T-cell (primary cell): Measurements from ENCODE around the gene ADAMTS12. TPM values are rescaled to one million over a fixed set of nuclear protein-coding genes. Genes with fewer than 3 reads are reported as not detected.

Experiments used
- ATAC-seq, 4 experiments: fragments of 200-7000 bp in 3 of 4; fragments of 150-1000 bp in 1 of 4; cut with Tn5 transposase; replicated peaks in 1 of 4; 1 replicate in 3 of 4; 2 replicates in 1 of 4; pipeline ENCODE4 v1.10.0; 2021; ENCODE audit warnings: moderate library complexity in 3 of 4, mild to moderate bottlenecking in 2 of 4, moderate number of reproducible peaks in 1 of 4
- CTCF ChIA-PET, 2 donors: fragments of 300-600 bp; sonication (Branson Sonifier 250); formaldehyde crosslinking; loops; one replicate each; lab custom pipeline; 2022; ENCODE audit warnings: antibody characterized with exemption in 2 of 2; lab: Charles Lee
- POLR2A ChIA-PET, 2 donors: fragments of 300-600 bp; sonication (Branson Sonifier 250); formaldehyde crosslinking; loops; one replicate each; lab custom pipeline; 2022; ENCODE audit warnings: antibody characterized with exemption in 2 of 2; lab: Charles Lee
- DNase-seq, 35 experiments: peaks; one replicate each; pipeline versions ENCODE4 v3.0.0 to v3.0.0-alpha.2; 2013 to 2023
- H3K27ac ChIP-seq: one replicate; pipeline ENCODE4 v1.5.1; 2013; ENCODE audit warnings: low read length
- H3K27me3 ChIP-seq, 2 experiments: replicated peaks in 1 of 2; 1 replicate in 1 of 2; 2 replicates in 1 of 2; pipeline versions ENCODE4 v1.6.1 to v1.7.0; 2013; ENCODE audit warnings: low read length in 1 of 2, mixed read lengths in 1 of 2; ENCODE audit not compliant: control insufficient read depth in 2 of 2, insufficient read depth in 2 of 2; ENCODE audit errors: extremely low read depth in 1 of 2
- H3K36me3 ChIP-seq, 2 donors: 1 replicate in 1 of 2; 2 replicates in 1 of 2; pipeline versions ENCODE4 v1.6.1 to v1.7.0; 2013; ENCODE audit warnings: low read length in 1 of 2; ENCODE audit not compliant: control insufficient read depth in 2 of 2, insufficient read depth in 1 of 2; ENCODE audit errors: extremely low read depth in 1 of 2
- H3K4me1 ChIP-seq, 2 experiments: 1 replicate in 1 of 2; 2 replicates in 1 of 2; pipeline versions ENCODE4 v1.6.1 to v1.7.0; 2013; ENCODE audit warnings: low read length in 2 of 2, mixed read lengths in 1 of 2; ENCODE audit not compliant: insufficient read depth in 2 of 2, control insufficient read depth in 1 of 2; ENCODE audit errors: extremely low read depth in 1 of 2
- H3K4me3 ChIP-seq, 2 donors: 1 replicate in 1 of 2; 2 replicates in 1 of 2; pipeline versions ENCODE4 v1.5.1 to v1.7.0; 2013; ENCODE audit warnings: mild to moderate bottlenecking in 2 of 2, low read length in 1 of 2, moderate library complexity in 1 of 2; ENCODE audit not compliant: control insufficient read depth in 1 of 2; ENCODE audit errors: extremely low read depth in 1 of 2
- H3K9me3 ChIP-seq: 2 replicates; pipeline ENCODE4 v1.7.0; 2013
- H3K27ac Mint-ChIP-seq, 2 donors: one replicate each; pipeline ENCODE4 v1.8.0; 2020 to 2021; ENCODE audit warnings: mild to moderate bottlenecking in 2 of 2, mixed read lengths in 2 of 2
- H3K27me3 Mint-ChIP-seq, 2 donors: one replicate each; pipeline ENCODE4 v1.8.0; 2021 to 2022; ENCODE audit warnings: mixed read lengths in 2 of 2
- H3K36me3 Mint-ChIP-seq: one replicate; pipeline ENCODE4 v1.8.0; 2021; ENCODE audit warnings: mixed read lengths
- H3K4me1 Mint-ChIP-seq, 3 donors: one replicate each; pipeline ENCODE4 v1.8.0; 2020 to 2022; ENCODE audit warnings: mixed read lengths in 3 of 3, mild to moderate bottlenecking in 1 of 3
- H3K4me3 Mint-ChIP-seq, 3 donors: one replicate each; pipeline ENCODE4 v1.8.0; 2020 to 2022; ENCODE audit warnings: mild to moderate bottlenecking in 3 of 3, mixed read lengths in 3 of 3, moderate library complexity in 3 of 3
- H3K9me3 Mint-ChIP-seq, 3 donors: one replicate each; pipeline ENCODE4 v1.8.0; 2020 to 2022; ENCODE audit warnings: mixed read lengths in 3 of 3
- WGBS: methylation state at CpG from one replicate; pipeline ENCODE4 v1.1.5; 2013; ENCODE audit warnings: missing lambda C conversion rate; ENCODE audit not compliant: insufficient coverage; 5-methylcytosine and 5-hydroxymethylcytosine counted together
- total RNA-seq, 35 experiments: library from RNA in 6 of 35; stranded (reverse) in 6 of 35; fragments of 120-200 nt in 1 of 35; gene quantifications; one replicate each; pipeline versions ENCODE4 v1.2.1 to v1.2.4 and lab custom pipeline; 2013 to 2026

The ADAMTS12 gene
- total RNA-seq, 5 donors from 2014 or later (not counting 1 experiment from before 2014, with no cell fraction given) = 0.03 TPM; not detected in 4

- ChIA-PET CTCF (no interaction called here), POLR2A (interaction anchor here in 1 of 2 donors (0.5 kb wide), 1 partner anchor 412 kb away, joined by 4 read pairs; no protein-coding TSS in a partner anchor)
- Histone ChIP-seq H3K4me1 (peaks cover 3 to 8% of the 10 kb centered on the region in 2 experiments), H3K36me3 (no peaks in the 10 kb centered on the region), H3K27ac (no peak overlapping the region), H3K9me3 (no peaks in the 10 kb centered on the region), H3K4me3 (no peak overlapping the region), H3K27me3 (no peaks in the 10 kb centered on the region)
- Mint-ChIP-seq H3K27me3 (no peaks in the 10 kb centered on the region), H3K36me3 (no peaks in the 10 kb centered on the region), H3K4me3 (peak overlapping the region in 2 of 3 donors; percentile 4 to 56), H3K4me1 (peaks cover 8 to 10% (median 9%) of the 10 kb centered on the region in 3 donors), H3K9me3 (no peaks in the 10 kb centered on the region), H3K27ac (peak overlapping the region; percentile 44 to 80)
- 0% methylated on average over 6 of the region's 9 CpGs for WGBS
- DNase-seq (peak in 15 of 35 experiments; percentile 0 to 48 (median 6)), ATAC-seq (peak; percentile 62 to 96 (median 79))
Observed at GRCh38 chr5:33850100-33850594, 41.6 kb downstream of the ADAMTS12 start.

- no peaks in the 10 kb centered on the region for H3K27me3 Mint-ChIP-seq
- H3K27me3 ChIP-seq = no peaks in the 10 kb centered on the region
- no peak overlapping the region for H3K4me3 ChIP-seq
- no peaks in the 10 kb centered on the region for H3K36me3 Mint-ChIP-seq
- ATAC-seq (no peak), DNase-seq (no peak)
- H3K27ac ChIP-seq = no peak overlapping the region
- no CpG with 5 or more reads among the region's 2 CpGs for WGBS
- no peak overlapping the region for H3K27ac Mint-ChIP-seq
- peaks cover 3 to 8% of the 10 kb centered on the region in 2 experiments for H3K4me1 ChIP-seq
- H3K9me3 Mint-ChIP-seq = peaks cover 0 to 7% (median 3%) of the 10 kb centered on the region in 3 donors
- no peak overlapping the region for H3K4me3 Mint-ChIP-seq
- no peaks in the 10 kb centered on the region for H3K36me3 ChIP-seq
- CTCF ChIA-PET = no interaction called here
- no peaks in the 10 kb centered on the region for H3K9me3 ChIP-seq
- POLR2A ChIA-PET = no interaction called here
- peaks cover 8 to 10% (median 9%) of the 10 kb centered on the region in 3 donors for H3K4me1 Mint-ChIP-seq
Observed at GRCh38 chr5:33848554-33848953, 43.2 kb downstream of the ADAMTS12 start.

- H3K36me3 Mint-ChIP-seq = no peaks in the 10 kb centered on the region
- H3K4me3 Mint-ChIP-seq = no peak overlapping the region
- no peak for DNase-seq
- POLR2A ChIA-PET = no interaction called here
- Histone ChIP-seq H3K27ac (no peak overlapping the region), H3K4me1 (peaks cover 8 to 13% of the 10 kb centered on the region in 2 experiments), H3K27me3 (no peaks in the 10 kb centered on the region), H3K4me3 (no peak overlapping the region), H3K9me3 (no peaks in the 10 kb centered on the region), H3K36me3 (no peaks in the 10 kb centered on the region)
- CTCF ChIA-PET = no interaction called here
- no CpG with 5 or more reads among the region's 2 CpGs for WGBS
- peaks cover 9 to 23% (median 12%) of the 10 kb centered on the region in 3 donors for H3K4me1 Mint-ChIP-seq
- ATAC-seq = no peak
- peaks cover 3 to 7% (median 4%) of the 10 kb centered on the region in 3 donors for H3K9me3 Mint-ChIP-seq
- no peaks in the 10 kb centered on the region for H3K27me3 Mint-ChIP-seq
- no peak overlapping the region for H3K27ac Mint-ChIP-seq
Observed at GRCh38 chr5:33846851-33847250, 44.9 kb downstream of the ADAMTS12 start.

- peaks cover 3 to 7% (median 4%) of the 10 kb centered on the region in 3 donors for H3K9me3 Mint-ChIP-seq
- ATAC-seq = no peak
- H3K27me3 Mint-ChIP-seq = no peaks in the 10 kb centered on the region
- Histone ChIP-seq H3K36me3 (no peaks in the 10 kb centered on the region), H3K27ac (no peak overlapping the region), H3K4me3 (no peak overlapping the region), H3K27me3 (no peaks in the 10 kb centered on the region), H3K9me3 (no peaks in the 10 kb centered on the region), H3K4me1 (peaks cover 14 to 29% of the 10 kb centered on the region in 2 experiments)
- H3K4me1 Mint-ChIP-seq = peaks cover 8 to 33% (median 17%) of the 10 kb centered on the region in 3 donors
- CTCF ChIA-PET = no interaction called here
- no peak for DNase-seq
- no peak overlapping the region for H3K4me3 Mint-ChIP-seq
- no CpG with 5 or more reads among the region's 3 CpGs for WGBS
- H3K36me3 Mint-ChIP-seq = no peaks in the 10 kb centered on the region
- no peak overlapping the region for H3K27ac Mint-ChIP-seq
- POLR2A ChIA-PET = no interaction called here
Observed at GRCh38 chr5:33843579-33843978, 48.2 kb downstream of the ADAMTS12 start.

GRCh38 chr5:33842456-33842855 is 49.3 kb downstream of the ADAMTS12 start:
- no peaks in the 10 kb centered on the region for H3K9me3 ChIP-seq
- H3K27me3 Mint-ChIP-seq = no peaks in the 10 kb centered on the region
- no peaks in the 10 kb centered on the region for H3K36me3 Mint-ChIP-seq
- H3K4me3 ChIP-seq = no peak overlapping the region
- CTCF ChIA-PET = interaction anchor here in 1 of 2 donors (0.5 kb wide), 1 partner anchor 158 kb away, joined by 4 read pairs; no protein-coding TSS in a partner anchor
- H3K9me3 Mint-ChIP-seq = peaks cover 3 to 7% (median 4%) of the 10 kb centered on the region in 3 donors
- no peak overlapping the region for H3K27ac ChIP-seq
- peaks cover 14 to 29% of the 10 kb centered on the region in 2 experiments for H3K4me1 ChIP-seq
- POLR2A ChIA-PET = no interaction called here
- H3K27ac Mint-ChIP-seq = no peak overlapping the region
- H3K27me3 ChIP-seq = no peaks in the 10 kb centered on the region
- DNase-seq (no peak), ATAC-seq (no peak)
- H3K4me3 Mint-ChIP-seq = no peak overlapping the region
- no peaks in the 10 kb centered on the region for H3K36me3 ChIP-seq
- WGBS = 100% methylated on average over 1 of the region's 2 CpGs
- peaks cover 8 to 40% (median 17%) of the 10 kb centered on the region in 3 donors for H3K4me1 Mint-ChIP-seq

GRCh38 chr5:33841891-33842290 is 49.9 kb downstream of the ADAMTS12 start:
- H3K4me1 Mint-ChIP-seq = peaks cover 8 to 40% (median 17%) of the 10 kb centered on the region in 3 donors
- no peak overlapping the region for H3K27ac ChIP-seq
- H3K27me3 Mint-ChIP-seq = no peaks in the 10 kb centered on the region
- H3K9me3 ChIP-seq = no peaks in the 10 kb centered on the region
- peaks cover 3 to 7% (median 4%) of the 10 kb centered on the region in 3 donors for H3K9me3 Mint-ChIP-seq
- H3K4me1 ChIP-seq = peaks cover 14 to 29% of the 10 kb centered on the region in 2 experiments
- CTCF ChIA-PET = no interaction called here
- no peak overlapping the region for H3K4me3 ChIP-seq
- DNase-seq (no peak), ATAC-seq (no peak)
- no peaks in the 10 kb centered on the region for H3K36me3 Mint-ChIP-seq
- H3K36me3 ChIP-seq = no peaks in the 10 kb centered on the region
- 66% methylated on average over 5 of the region's 5 CpGs for WGBS
- POLR2A ChIA-PET = no interaction called here
- peak overlapping the region in 1 of 3 donors; percentile 56 for H3K4me3 Mint-ChIP-seq
- no peak overlapping the region for H3K27ac Mint-ChIP-seq
- H3K27me3 ChIP-seq = no peaks in the 10 kb centered on the region
